Stomach smooth muscle (tissue), 2 donors: ENCODE data around the gene ASPHD2.
A peak's percentile ranks its signal among the peaks of the same experiment; 100 is the strongest.

Source experiments
- H3K27ac ChIP-seq: one replicate; pipeline ENCODE4 v1.7.0; 2013; ENCODE audit warnings: mild to moderate bottlenecking, low read length, inconsistent platforms
- H3K27me3 ChIP-seq, 2 donors: one replicate each; pipeline ENCODE4 v1.7.0; 2013; ENCODE audit warnings: low read length in 2 of 2; ENCODE audit not compliant: insufficient read depth in 2 of 2, control insufficient read depth in 1 of 2
- H3K36me3 ChIP-seq, 2 donors: one replicate each; pipeline ENCODE4 v1.7.0; 2013; ENCODE audit warnings: low read length in 2 of 2; ENCODE audit not compliant: control insufficient read depth in 2 of 2, insufficient read depth in 2 of 2
- H3K4me1 ChIP-seq: one replicate; pipeline ENCODE4 v1.7.0; 2013; ENCODE audit warnings: low read length; ENCODE audit not compliant: control insufficient read depth, insufficient read depth
- H3K4me3 ChIP-seq, 2 donors: one replicate each; pipeline ENCODE4 v1.7.0; 2013; ENCODE audit warnings: low read length in 2 of 2
- H3K9ac ChIP-seq, 2 donors: one replicate each; pipeline ENCODE4 v1.7.0; 2013; ENCODE audit warnings: low read length in 2 of 2, mild to moderate bottlenecking in 1 of 2
- H3K9me3 ChIP-seq, 2 donors: one replicate each; pipeline ENCODE4 v1.7.0; 2013; ENCODE audit warnings: low read length in 2 of 2; ENCODE audit not compliant: control insufficient read depth in 2 of 2
- donor health status: healthy.
- donor health status: Pancreatic carcinoma.

The ASPHD2 gene

DNA sequence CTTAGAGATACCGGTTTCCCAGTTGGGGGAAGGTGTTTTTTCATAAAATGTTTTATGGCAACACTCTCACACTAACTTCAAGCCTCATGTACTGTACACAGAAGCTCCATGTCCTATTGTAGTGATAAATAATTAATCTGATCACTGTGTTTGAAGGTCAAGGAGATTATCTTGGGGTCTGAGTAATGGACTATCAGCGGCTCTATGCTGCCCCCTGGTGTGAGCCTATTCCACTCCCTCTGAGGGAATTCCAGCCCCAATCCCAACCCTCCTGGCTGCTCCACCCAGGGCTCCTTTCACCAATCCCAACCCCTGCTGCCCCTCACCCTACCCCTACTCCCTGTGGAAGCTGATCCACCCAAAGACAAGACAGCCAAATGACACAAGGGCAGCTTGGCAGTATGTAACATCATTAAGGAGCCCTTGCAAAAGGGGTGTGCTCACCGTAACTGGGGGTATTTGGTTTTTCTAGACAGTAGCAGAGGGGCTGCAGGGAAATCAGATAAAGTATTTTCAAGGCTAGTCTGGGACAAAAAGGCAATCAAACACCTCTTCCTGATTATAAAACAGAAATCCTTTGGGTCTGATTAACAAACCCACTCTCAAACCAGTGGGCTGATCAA lies 32.2 kb downstream of the ASPHD2 start:
- H3K27me3 ChIP-seq, result no peaks in the 10 kb centered on the region
- H3K4me1 ChIP-seq, result peaks cover 14% of the 10 kb centered on the region
- peaks cover 55 to 56% of the 10 kb centered on the region in 2 donors for H3K36me3 ChIP-seq
- no peak overlapping the region for H3K4me3 ChIP-seq
- H3K9ac ChIP-seq, result peak overlapping the region in 1 of 2 donors; percentile 4
- no peak overlapping the region for H3K27ac ChIP-seq
- H3K9me3 ChIP-seq, result no peaks in the 10 kb centered on the region

DNA sequence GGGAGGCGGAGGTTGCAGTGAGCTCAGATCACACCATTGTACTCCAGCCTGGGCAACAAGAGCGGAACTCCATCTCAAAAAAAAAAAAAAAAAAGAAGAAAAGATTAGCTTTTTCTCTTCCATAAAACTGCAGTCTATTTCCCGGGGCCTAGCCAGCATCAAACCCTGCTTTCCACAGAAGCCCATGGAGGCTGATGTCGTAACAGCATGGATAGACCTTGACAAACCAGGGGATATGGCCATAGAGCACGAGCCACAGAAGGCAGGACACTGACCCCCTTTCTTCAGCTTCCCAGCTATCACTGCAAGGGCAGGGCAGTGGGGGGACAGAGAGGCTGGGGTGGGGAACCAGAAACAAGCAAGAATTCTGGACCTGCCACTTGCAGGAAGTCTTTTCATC lies 33.0 kb downstream of the ASPHD2 start:
- H3K9me3 ChIP-seq, result no peaks in the 10 kb centered on the region
- peaks cover 14% of the 10 kb centered on the region for H3K4me1 ChIP-seq
- H3K36me3 ChIP-seq, result peaks cover 57 to 58% of the 10 kb centered on the region in 2 donors
- no peak overlapping the region for H3K4me3 ChIP-seq
- no peak overlapping the region for H3K27ac ChIP-seq
- no peak overlapping the region for H3K9ac ChIP-seq
- no peaks in the 10 kb centered on the region for H3K27me3 ChIP-seq

DNA sequence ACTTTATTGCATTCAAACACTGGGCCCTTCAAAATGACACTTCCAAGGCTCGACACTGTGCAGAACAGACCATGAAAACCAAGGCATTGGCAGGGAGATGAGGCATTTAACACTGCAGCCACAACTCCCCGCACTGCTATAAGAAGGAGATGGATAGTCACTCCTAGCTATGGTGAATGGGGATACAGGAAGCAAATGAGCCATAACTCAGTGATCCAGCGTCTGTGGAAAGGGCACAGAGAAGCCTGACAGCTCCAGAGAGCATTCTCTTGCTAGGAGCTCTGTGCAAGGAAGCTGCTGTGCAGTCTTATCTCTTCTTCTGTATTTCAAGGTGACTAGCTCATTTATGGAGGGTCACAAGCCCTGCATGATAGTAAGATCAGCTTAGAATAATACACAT lies 33.6 kb downstream of the ASPHD2 start:
- H3K9me3 ChIP-seq, result no peaks in the 10 kb centered on the region
- no peaks in the 10 kb centered on the region for H3K27me3 ChIP-seq
- no peak overlapping the region for H3K27ac ChIP-seq
- H3K9ac ChIP-seq, result no peak overlapping the region
- no peak overlapping the region for H3K4me3 ChIP-seq
- H3K36me3 ChIP-seq, result peaks cover 54 to 56% of the 10 kb centered on the region in 2 donors
- H3K4me1 ChIP-seq, result peaks cover 14% of the 10 kb centered on the region

DNA sequence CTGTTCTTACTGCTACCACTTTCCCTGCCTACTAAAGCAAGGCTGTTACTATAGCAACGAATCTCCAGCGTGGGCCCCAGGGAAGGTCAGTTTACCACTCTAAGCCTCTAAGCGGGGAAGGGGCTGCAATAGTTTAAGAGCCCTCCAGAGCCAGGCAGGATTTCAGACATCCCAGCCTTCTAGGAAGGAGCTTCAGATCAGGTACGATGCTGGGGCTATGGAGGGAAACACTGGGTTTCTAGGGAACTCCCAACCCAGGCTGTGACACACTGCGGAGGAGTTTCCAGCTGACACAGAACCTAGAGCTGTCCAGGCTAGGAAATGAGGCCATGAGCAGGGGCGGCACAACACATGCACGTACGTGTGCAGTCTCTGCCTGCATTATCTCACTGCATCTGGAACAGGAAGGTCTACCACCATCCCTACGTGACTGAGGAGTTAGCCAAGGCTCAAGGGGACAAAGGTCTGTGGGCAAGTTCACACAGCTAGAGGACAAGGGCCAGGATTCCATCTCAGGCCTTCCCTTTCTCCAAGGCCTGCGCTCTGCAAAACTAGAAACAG lies 34.1 kb downstream of the ASPHD2 start:
- Histone ChIP-seq H3K4me3 (no peak overlapping the region), H3K9ac (no peak overlapping the region), H3K36me3 (peaks cover 52 to 53% of the 10 kb centered on the region in 2 donors), H3K27me3 (no peaks in the 10 kb centered on the region), H3K9me3 (no peaks in the 10 kb centered on the region), H3K4me1 (peaks cover 14% of the 10 kb centered on the region), H3K27ac (no peak overlapping the region)

DNA sequence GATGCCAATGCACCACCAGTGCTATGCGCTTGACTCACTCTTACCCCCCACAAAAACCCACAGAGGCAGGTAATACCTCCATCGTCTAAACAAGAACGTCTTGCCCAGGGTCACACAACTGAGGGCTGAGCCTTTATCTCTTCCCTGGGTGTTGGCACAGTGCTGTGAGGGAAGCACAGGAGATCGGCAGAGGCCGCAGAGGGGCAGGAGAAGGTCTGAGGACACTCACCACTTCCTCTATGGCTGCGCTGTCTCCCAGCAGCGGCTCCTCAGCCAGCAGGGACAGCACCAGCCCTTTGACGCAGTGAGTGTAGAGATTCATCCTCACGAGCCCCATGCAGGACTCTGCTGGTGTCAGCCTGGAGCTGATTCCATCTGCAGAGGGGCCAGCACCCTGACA lies 34.6 kb downstream of the ASPHD2 start:
- no peak overlapping the region for H3K4me3 ChIP-seq
- H3K36me3 ChIP-seq, result peaks cover 53 to 56% of the 10 kb centered on the region in 2 donors
- H3K27ac ChIP-seq, result no peak overlapping the region
- H3K4me1 ChIP-seq, result peaks cover 14% of the 10 kb centered on the region
- H3K27me3 ChIP-seq, result no peaks in the 10 kb centered on the region
- H3K9ac ChIP-seq, result no peak overlapping the region
- no peaks in the 10 kb centered on the region for H3K9me3 ChIP-seq

DNA sequence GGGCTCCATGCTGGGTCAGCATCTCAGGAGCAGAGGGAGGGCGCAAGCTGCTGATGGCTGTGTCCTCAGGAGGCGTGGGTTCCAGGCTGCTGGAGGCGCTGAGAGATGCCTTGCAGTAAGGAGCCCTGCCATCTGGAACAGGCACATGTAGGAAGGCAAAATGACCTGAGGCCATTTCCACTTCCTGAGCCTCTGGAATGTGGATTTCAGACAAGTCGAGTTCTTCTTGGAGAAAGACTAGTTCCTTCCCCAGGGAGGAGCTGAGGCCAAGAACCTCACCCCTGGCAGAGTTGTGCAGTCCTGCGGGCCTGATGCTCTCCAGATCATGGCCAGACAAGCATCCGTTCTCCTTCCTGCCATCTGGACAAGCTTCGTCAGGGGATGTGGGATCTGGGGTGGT lies 35.3 kb downstream of the ASPHD2 start:
- H3K9ac ChIP-seq, result no peak overlapping the region
- no peaks in the 10 kb centered on the region for H3K9me3 ChIP-seq
- H3K4me3 ChIP-seq, result no peak overlapping the region
- H3K4me1 ChIP-seq, result peaks cover 14% of the 10 kb centered on the region
- peaks cover 57% of the 10 kb centered on the region in 2 donors for H3K36me3 ChIP-seq
- no peak overlapping the region for H3K27ac ChIP-seq
- H3K27me3 ChIP-seq, result no peaks in the 10 kb centered on the region

DNA sequence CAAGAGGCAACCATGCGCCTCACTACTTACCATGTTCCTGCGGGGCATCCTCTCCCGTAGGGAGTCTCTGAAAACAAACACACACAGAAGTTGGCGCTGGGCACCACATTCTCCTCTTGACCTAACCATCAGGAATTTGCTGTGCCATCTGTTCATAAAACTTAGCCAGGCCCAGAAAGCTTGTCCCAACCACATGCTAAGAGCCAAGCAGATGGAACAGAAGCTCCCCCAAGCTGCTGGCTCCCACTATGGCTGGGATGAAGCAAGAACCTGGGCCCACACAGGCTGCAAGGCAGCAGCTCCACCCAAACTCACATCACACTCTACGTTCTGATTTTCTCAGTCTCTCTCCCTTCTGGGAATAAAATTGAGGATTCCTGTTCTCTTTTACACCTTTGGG lies 37.1 kb downstream of the ASPHD2 start:
- peaks cover 14% of the 10 kb centered on the region for H3K4me1 ChIP-seq
- H3K9ac ChIP-seq, result no peak overlapping the region
- H3K27me3 ChIP-seq, result no peaks in the 10 kb centered on the region
- no peak overlapping the region for H3K27ac ChIP-seq
- H3K4me3 ChIP-seq, result no peak overlapping the region
- peaks cover 54 to 72% of the 10 kb centered on the region in 2 donors for H3K36me3 ChIP-seq
- no peaks in the 10 kb centered on the region for H3K9me3 ChIP-seq

DNA sequence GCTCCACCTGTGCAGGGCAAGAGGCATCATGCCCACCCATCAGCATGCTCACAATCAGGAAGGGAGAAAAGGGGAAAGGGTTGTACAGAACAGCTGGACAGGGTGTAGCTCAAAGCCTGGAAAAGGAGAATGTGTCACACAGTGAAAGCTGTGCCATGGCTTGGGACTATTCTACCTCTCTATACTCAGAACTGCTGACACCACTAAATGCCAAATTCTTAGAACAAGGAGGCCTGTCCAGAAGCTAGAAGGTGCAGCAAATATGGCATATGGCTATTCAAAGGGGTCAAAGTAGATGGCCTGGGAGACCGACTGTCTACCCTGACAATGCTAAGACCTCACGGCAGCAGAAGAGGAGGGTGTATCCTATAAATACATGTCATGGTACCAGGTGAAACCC lies 41.7 kb downstream of the ASPHD2 start:
- H3K27me3 ChIP-seq, result no peaks in the 10 kb centered on the region
- no peak overlapping the region for H3K4me3 ChIP-seq
- H3K9me3 ChIP-seq, result no peaks in the 10 kb centered on the region
- H3K27ac ChIP-seq, result no peak overlapping the region
- H3K9ac ChIP-seq, result no peak overlapping the region
- no peaks in the 10 kb centered on the region for H3K4me1 ChIP-seq
- H3K36me3 ChIP-seq, result peaks cover 57 to 59% of the 10 kb centered on the region in 2 donors

DNA sequence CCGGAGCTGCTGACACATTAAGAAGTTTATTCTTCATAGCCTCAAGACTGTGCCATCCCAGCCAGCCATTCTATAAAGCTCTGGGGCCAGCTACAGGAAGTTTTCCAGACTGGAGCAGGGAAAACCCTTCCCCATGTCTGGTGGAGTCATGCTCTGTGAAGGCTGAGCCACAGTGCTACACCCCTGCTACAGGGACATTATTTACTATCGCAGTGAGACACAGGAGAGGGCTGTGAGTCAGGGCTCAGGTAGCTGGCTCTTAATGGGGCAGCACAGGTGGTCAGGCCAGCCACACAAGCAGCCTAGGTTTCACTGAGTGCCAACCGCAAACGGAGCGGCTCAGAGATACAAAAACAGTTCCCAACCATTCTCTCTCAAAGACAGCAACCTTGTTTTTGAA lies 42.5 kb downstream of the ASPHD2 start:
- Histone ChIP-seq H3K36me3 (peaks cover 51 to 54% of the 10 kb centered on the region in 2 donors), H3K27me3 (no peaks in the 10 kb centered on the region), H3K4me3 (no peak overlapping the region), H3K9ac (no peak overlapping the region), H3K9me3 (no peaks in the 10 kb centered on the region), H3K27ac (no peak overlapping the region), H3K4me1 (no peaks in the 10 kb centered on the region)

DNA sequence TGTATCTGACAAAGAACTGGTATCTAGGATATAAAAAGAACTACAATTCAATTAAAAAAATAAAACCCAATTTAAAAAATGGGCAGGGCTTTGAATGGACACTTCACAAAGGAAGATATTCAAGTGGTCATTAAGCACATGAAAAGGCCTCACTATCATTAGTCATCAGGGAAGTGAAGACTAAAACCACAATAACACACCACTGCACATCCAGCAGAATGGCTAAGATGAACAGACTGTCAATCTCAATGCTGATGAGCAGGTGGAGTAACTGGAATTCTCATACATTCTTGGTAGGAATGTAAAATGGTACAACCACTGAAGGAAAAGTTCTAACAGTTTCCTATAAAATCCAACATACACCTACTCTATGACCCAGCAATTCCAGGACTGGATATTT lies 45.6 kb downstream of the ASPHD2 start:
- H3K4me3 ChIP-seq, result no peak overlapping the region
- H3K36me3 ChIP-seq, result peaks cover 41 to 55% of the 10 kb centered on the region in 2 donors
- H3K27me3 ChIP-seq, result no peaks in the 10 kb centered on the region
- H3K27ac ChIP-seq, result no peak overlapping the region
- peaks cover 3% of the 10 kb centered on the region for H3K4me1 ChIP-seq
- H3K9me3 ChIP-seq, result no peaks in the 10 kb centered on the region
- no peak overlapping the region for H3K9ac ChIP-seq

DNA sequence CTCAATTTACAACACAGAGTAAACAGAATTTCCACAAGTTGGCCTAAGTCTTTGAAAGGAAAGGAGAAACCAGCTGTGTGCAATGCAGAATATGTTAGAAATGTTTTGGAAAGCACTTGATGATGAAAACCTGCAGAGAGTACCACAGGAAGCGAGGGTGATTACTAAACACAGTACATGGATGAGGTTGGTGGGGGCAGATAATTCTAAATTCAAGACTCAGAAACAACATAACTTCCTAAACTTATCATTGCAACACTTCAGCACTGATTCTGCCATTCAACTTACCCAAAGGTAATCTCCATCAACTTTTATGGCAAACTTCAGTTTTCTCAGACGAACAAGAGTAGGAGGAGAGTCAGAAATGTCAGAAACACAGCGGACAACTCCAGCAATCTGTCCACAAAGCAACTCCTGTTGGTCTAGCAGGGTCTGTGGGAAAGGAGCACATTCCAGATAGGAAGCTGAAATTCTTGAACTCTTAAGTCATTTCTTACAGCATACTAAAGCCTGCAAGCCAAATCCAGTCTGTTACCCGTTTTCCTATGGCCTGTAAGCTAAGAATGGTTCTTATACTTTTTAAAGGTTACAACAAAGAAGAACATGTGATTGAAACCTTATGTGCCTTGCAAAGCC lies 47.8 kb downstream of the ASPHD2 start:
- H3K27ac ChIP-seq, result no peak overlapping the region
- H3K4me1 ChIP-seq, result peaks cover 13% of the 10 kb centered on the region
- H3K36me3 ChIP-seq, result peaks cover 31 to 41% of the 10 kb centered on the region in 2 donors
- no peak overlapping the region for H3K4me3 ChIP-seq
- H3K9ac ChIP-seq, result no peak overlapping the region
- H3K9me3 ChIP-seq, result no peaks in the 10 kb centered on the region
- no peaks in the 10 kb centered on the region for H3K27me3 ChIP-seq
